AG04449 (cell line): ENCODE data around the gene NRBF2.
A peak's percentile ranks its signal among the peaks of the same experiment; 100 is the strongest.

ENCODE experiments used
- CTCF ChIA-PET: fragments of 350-600 bp; formaldehyde crosslinking; extraction: SDS; loops from one replicate; lab custom pipeline; 2021; ENCODE audit warnings: antibody characterized with exemption; lab: Yijun Ruan, JAX
- POLR2A ChIA-PET: fragments of 400-600, 350-600 bp; formaldehyde crosslinking; extraction: SDS; loops from one replicate; lab custom pipeline; 2020; ENCODE audit warnings: antibody characterized with exemption, inconsistent platforms; lab: Yijun Ruan, JAX
- DNase-seq: peaks from one replicate; pipeline ENCODE4 v3.0.0-alpha.2; 2010; ENCODE audit warnings: low read depth, low spot score
- H3K4me3 ChIP-seq: 2 replicates; pipeline ENCODE4 v1.5.1; 2011; ENCODE audit warnings: low read depth, mild to moderate bottlenecking, control low read depth, low read length
- TF ChIP-seq, protein P1 (sequence below): IDR thresholded peaks from one replicate; pipeline ENCODE4 v1.5.1; 2011; ENCODE audit warnings: mild to moderate bottlenecking, moderate library complexity, low read length, control low read depth, inconsistent platforms; ENCODE audit not compliant: insufficient read depth; ENCODE audit errors: missing control alignments

Gene NRBF2

GRCh38 chr10:63155388-63156020, 22.4 kb downstream of the NRBF2 start:
- TF ChIP-seq, protein P1, sequence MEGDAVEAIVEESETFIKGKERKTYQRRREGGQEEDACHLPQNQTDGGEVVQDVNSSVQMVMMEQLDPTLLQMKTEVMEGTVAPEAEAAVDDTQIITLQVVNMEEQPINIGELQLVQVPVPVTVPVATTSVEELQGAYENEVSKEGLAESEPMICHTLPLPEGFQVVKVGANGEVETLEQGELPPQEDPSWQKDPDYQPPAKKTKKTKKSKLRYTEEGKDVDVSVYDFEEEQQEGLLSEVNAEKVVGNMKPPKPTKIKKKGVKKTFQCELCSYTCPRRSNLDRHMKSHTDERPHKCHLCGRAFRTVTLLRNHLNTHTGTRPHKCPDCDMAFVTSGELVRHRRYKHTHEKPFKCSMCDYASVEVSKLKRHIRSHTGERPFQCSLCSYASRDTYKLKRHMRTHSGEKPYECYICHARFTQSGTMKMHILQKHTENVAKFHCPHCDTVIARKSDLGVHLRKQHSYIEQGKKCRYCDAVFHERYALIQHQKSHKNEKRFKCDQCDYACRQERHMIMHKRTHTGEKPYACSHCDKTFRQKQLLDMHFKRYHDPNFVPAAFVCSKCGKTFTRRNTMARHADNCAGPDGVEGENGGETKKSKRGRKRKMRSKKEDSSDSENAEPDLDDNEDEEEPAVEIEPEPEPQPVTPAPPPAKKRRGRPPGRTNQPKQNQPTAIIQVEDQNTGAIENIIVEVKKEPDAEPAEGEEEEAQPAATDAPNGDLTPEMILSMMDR = no peak
- CTCF ChIA-PET = interaction anchor here (0.5 to 5.0 kb wide), 11 partner anchors 10 to 718 kb away, joined by 3 to 56 read pairs (median 4); no protein-coding TSS in a partner anchor
- POLR2A ChIA-PET = interaction anchor here (1.4 kb wide), 1 partner anchor 22 kb away, joined by 4 read pairs; the partner anchor contains the start of gene NRBF2
- DNase-seq = no peak
- no peak overlapping the region for H3K4me3 ChIP-seq

DNA sequence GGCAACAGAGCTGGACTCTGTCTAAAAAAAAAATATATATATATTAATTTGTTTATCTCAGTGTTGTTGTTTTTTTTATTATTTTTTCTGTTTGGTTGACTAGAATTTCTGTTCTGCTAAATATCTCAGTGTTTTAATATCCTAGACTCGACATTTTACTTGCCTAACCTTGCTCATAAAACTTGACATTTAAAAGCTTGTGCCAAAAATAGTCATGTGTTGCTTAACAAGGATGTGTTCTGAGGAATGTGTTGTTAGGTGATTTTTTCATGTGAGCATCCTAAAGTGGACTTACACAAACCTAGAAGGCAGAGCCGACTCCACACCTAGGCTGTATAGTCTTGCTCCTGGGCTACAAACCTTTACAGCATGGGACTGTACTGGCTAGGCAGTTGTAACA, 23.1 kb downstream of the NRBF2 start:
- H3K4me3 ChIP-seq = no peak overlapping the region
- TF ChIP-seq, protein P1 = no peak
- ChIA-PET POLR2A (interaction anchor here (1.1 to 1.4 kb wide), 2 partner anchors 20 to 23 kb away, joined by 4 read pairs; partner anchors contain the start of gene NRBF2), CTCF (interaction anchor here (0.6 to 5.0 kb wide), 19 partner anchors 8 to 909 kb away, joined by 3 to 56 read pairs (median 12); no protein-coding TSS in a partner anchor)
- DNase-seq = no peak

GRCh38 chr10:63157845-63158624, 24.9 kb downstream of the NRBF2 start:
- H3K4me3 ChIP-seq = no peak overlapping the region
- TF ChIP-seq, protein P1 = peak; percentile 61
- ChIA-PET POLR2A (interaction anchor here (0.6 kb wide), 1 partner anchor 358 kb away, joined by 3 read pairs; no protein-coding TSS in a partner anchor), CTCF (interaction anchor here (0.7 to 5.0 kb wide), 57 partner anchors 9 to 910 kb away, joined by 3 to 56 read pairs (median 5); partner anchors contain the start of genes ADO and NRBF2)
- peak; percentile 71 for DNase-seq

DNA sequence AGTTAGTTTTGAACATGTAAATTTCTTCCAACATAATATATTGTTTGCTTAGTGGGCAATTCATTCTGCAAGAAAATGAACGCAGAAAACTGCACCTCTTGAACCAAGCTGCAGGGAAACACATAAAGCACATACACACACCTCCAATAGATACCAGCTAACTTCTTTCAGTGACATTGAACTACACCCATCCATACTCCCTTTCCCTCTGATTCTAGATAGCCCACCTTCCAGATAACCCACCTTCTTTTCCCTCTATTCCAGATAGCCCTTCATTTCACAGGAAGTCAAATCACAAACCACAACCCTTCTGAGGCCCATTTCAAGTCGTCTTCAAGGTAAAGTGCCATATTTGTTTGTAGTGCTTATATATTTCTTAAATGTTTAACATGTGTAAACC, 28.5 kb downstream of the NRBF2 start:
- TF ChIP-seq, protein P1 = no peak
- H3K4me3 ChIP-seq = no peak overlapping the region
- ChIA-PET CTCF (interaction anchor here (0.9 to 11.3 kb wide), 9 partner anchors 11 to 913 kb away, joined by 3 to 375 read pairs (median 6); no protein-coding TSS in a partner anchor), POLR2A (interaction anchor here (0.7 kb wide), 1 partner anchor 479 kb away, joined by 3 read pairs; no protein-coding TSS in a partner anchor)
- DNase-seq = no peak

GRCh38 chr10:63164166-63164623, 31.1 kb downstream of the NRBF2 start:
- DNase-seq = no peak
- no peak overlapping the region for H3K4me3 ChIP-seq
- CTCF ChIA-PET = interaction anchor here (0.7 to 11.3 kb wide), 6 partner anchors 11 to 604 kb away, joined by 3 to 375 read pairs (median 19); no protein-coding TSS in a partner anchor
- POLR2A ChIA-PET = interaction anchor here (0.6 kb wide), 1 partner anchor 577 kb away, joined by 4 read pairs; no protein-coding TSS in a partner anchor
- TF ChIP-seq, protein P1 = no peak
